Activated T-cell treated with anti-CD3 and anti-CD28 coated beads, Interleukin-2, amount 50 U/mL, for 1 hour (primary cell): Measurements from ENCODE around the gene MCM3.
A peak's percentile ranks its signal among the peaks of the same experiment; 100 is the strongest.

ENCODE experiments used
- DNase-seq: peaks from one replicate; pipeline ENCODE4 v3.0.0-alpha.2; 2020

Gene MCM3

GRCh38 chr6:52284460-52285176 is at the start of gene MCM3:
MCM3 (minus strand) TSS chr6:52284742; CDS start chr6:52284674, 68 bp downstream.
- peak; percentile 91 for DNase-seq

GRCh38 chr6:52333840-52334200 is 49.3 kb upstream of the MCM3 start:
- no peak for DNase-seq

GRCh38 chr6:52331793-52332457 is 47.4 kb upstream of the MCM3 start:
- DNase-seq = no peak

- DNase-seq = no peak
Observed at GRCh38 chr6:52330470-52330869, 45.9 kb upstream of the MCM3 start.

- no peak for DNase-seq
Observed at GRCh38 chr6:52328729-52329128, 44.2 kb upstream of the MCM3 start.

GRCh38 chr6:52328303-52328662 is 43.7 kb upstream of the MCM3 start:
- DNase-seq = no peak

GRCh38 chr6:52326540-52327364 is 42.2 kb upstream of the MCM3 start:
- DNase-seq = no peak

- no peak for DNase-seq
Observed at GRCh38 chr6:52325695-52326471, 41.3 kb upstream of the MCM3 start.

- DNase-seq = no peak
Observed at GRCh38 chr6:52324189-52324588, 39.6 kb upstream of the MCM3 start.

GRCh38 chr6:52317841-52318581 is 33.5 kb upstream of the MCM3 start:
- DNase-seq = no peak

- no peak for DNase-seq
Observed at GRCh38 chr6:52317211-52317610, 32.7 kb upstream of the MCM3 start.

- no peak for DNase-seq
Observed at GRCh38 chr6:52314752-52315151, 30.2 kb upstream of the MCM3 start.

GRCh38 chr6:52312461-52312860 is 27.9 kb upstream of the MCM3 start:
- no peak for DNase-seq

- no peak for DNase-seq
Observed at GRCh38 chr6:52310932-52311331, 26.4 kb upstream of the MCM3 start.

GRCh38 chr6:52307900-52308372 is 23.4 kb upstream of the MCM3 start:
- DNase-seq = no peak

- no peak for DNase-seq
Observed at GRCh38 chr6:52306972-52307870, 22.7 kb upstream of the MCM3 start.

- DNase-seq = no peak
Observed at GRCh38 chr6:52305948-52306767, 21.6 kb upstream of the MCM3 start.

GRCh38 chr6:52305411-52305810 is 20.9 kb upstream of the MCM3 start:
- no peak for DNase-seq

- DNase-seq = no peak
Observed at GRCh38 chr6:52304983-52305390, 20.4 kb upstream of the MCM3 start.

GRCh38 chr6:52303178-52303577 is 18.6 kb upstream of the MCM3 start:
- DNase-seq = no peak
